HepG2 (cell line): Measurements from ENCODE around the gene NDUFAF3. TPM values are rescaled to one million over a fixed set of nuclear protein-coding genes. Genes with fewer than 3 reads are reported as not detected.

Experiments used
- MYC ChIP-seq: sonication (generic); formaldehyde crosslinking; IDR thresholded peaks from 2 replicates; pipeline ENCODE4 v1.9.0; 2021; ENCODE audit warnings: missing genetic modification reagents, borderline replicate concordance
- REXO4 ChIP-seq: sonication (generic); formaldehyde crosslinking; IDR thresholded peaks from 2 replicates; pipeline ENCODE4 v1.8.0; 2022; ENCODE audit warnings: missing genetic modification reagents, mild to moderate bottlenecking, borderline replicate concordance
- ZNF253 ChIP-seq: sonication (generic); formaldehyde crosslinking; IDR thresholded peaks from 2 replicates; pipeline ENCODE4 v1.8.0; 2022; ENCODE audit warnings: mild to moderate bottlenecking, missing genetic modification reagents, borderline replicate concordance
- polyA plus RNA-seq, 8 experiments: library from polyadenylated mRNA; depleted of rRNA in 3 of 8; stranded (reverse) in 7 of 8; unstranded in 1 of 8; fragments of >200 nt; fragmentation: Illumina TruSeq in 4 of 8; extraction: Trizol in 4 of 8; gene quantifications; 2 replicates each; pipeline versions ENCODE4 v1.2.1 to v1.2.3, GENCODE V29; 2011 to 2016; ENCODE audit warnings: low read depth in 4 of 8, missing spikeins in 1 of 8, mixed read lengths in 1 of 8; ENCODE audit not compliant: insufficient read depth in 1 of 8
- total RNA-seq, 5 experiments: library from RNA; depleted of rRNA; stranded (reverse); fragments of >200 nt; fragmentation: Illumina TruSeq; extraction: Trizol; gene quantifications; 2 replicates each; pipeline ENCODE4 v1.2.3, GENCODE V29; 2016; ENCODE audit warnings: low read depth in 1 of 5
- TF ChIP-seq, protein P1 (sequence below): sonication (generic); formaldehyde crosslinking; IDR thresholded peaks from 2 replicates; pipeline ENCODE4 v1.4.0; 2020; ENCODE audit warnings: missing genetic modification reagents
- TF ChIP-seq, protein P2 (sequence below): sonication (generic); formaldehyde crosslinking; IDR thresholded peaks from 2 replicates; pipeline ENCODE4 v1.9.0; 2021; ENCODE audit warnings: missing genetic modification reagents, mild to moderate bottlenecking, borderline replicate concordance
- TF ChIP-seq, protein P3 (sequence below): sonication (generic); formaldehyde crosslinking; IDR thresholded peaks from 2 replicates; pipeline ENCODE4 v1.9.0; 2021; ENCODE audit warnings: mild to moderate bottlenecking, missing genetic modification reagents

Gene NDUFAF3
- total and polyA plus RNA-seq, 2 of the 13 experiments (the other 11 are each of a cell fraction or from before 2014, with no cell fraction given), result 39.0 to 50.0 TPM

DNA sequence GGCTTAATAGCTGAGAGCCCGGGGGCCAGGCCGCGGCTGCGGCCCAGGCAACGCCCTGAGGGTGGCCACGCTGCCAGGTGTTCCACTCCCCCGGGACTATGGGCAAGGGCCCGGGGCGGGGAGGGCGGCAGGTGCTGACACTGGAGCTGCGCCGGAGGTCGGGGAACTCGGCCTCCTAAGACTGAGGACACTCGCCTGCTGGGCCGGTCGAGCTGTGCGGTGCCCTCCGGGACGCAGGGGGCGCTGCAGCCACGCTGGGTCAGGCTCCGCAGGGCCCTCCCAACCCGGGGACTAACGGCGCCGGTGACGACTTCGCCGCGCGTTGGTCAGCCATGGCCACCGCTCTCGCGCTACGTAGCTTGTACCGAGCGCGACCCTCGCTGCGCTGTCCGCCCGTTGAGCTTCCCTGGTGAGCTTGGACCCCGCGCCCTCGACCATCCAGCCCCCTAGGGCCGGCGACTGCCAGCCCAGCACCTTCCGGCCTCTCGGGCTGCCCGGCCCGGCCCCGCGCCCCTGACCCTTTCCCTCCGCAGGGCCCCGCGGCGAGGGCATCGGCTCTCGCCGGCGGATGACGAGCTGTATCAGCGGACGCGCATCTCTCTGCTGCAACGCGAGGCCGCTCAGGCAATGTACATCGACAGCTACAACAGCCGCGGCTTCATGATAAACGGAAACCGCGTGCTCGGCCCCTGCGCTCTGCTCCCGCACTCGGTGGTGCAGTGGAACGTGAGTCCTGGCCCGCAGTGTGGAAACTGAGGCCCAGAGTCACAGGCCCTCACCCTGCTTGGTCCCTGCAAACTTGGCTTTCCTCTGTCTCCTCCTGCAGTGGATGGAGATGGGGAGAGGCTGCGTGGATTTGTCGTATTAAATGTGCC lies at the start of gene NDUFAF3 (continued):
- TF ChIP-seq, protein P1, sequence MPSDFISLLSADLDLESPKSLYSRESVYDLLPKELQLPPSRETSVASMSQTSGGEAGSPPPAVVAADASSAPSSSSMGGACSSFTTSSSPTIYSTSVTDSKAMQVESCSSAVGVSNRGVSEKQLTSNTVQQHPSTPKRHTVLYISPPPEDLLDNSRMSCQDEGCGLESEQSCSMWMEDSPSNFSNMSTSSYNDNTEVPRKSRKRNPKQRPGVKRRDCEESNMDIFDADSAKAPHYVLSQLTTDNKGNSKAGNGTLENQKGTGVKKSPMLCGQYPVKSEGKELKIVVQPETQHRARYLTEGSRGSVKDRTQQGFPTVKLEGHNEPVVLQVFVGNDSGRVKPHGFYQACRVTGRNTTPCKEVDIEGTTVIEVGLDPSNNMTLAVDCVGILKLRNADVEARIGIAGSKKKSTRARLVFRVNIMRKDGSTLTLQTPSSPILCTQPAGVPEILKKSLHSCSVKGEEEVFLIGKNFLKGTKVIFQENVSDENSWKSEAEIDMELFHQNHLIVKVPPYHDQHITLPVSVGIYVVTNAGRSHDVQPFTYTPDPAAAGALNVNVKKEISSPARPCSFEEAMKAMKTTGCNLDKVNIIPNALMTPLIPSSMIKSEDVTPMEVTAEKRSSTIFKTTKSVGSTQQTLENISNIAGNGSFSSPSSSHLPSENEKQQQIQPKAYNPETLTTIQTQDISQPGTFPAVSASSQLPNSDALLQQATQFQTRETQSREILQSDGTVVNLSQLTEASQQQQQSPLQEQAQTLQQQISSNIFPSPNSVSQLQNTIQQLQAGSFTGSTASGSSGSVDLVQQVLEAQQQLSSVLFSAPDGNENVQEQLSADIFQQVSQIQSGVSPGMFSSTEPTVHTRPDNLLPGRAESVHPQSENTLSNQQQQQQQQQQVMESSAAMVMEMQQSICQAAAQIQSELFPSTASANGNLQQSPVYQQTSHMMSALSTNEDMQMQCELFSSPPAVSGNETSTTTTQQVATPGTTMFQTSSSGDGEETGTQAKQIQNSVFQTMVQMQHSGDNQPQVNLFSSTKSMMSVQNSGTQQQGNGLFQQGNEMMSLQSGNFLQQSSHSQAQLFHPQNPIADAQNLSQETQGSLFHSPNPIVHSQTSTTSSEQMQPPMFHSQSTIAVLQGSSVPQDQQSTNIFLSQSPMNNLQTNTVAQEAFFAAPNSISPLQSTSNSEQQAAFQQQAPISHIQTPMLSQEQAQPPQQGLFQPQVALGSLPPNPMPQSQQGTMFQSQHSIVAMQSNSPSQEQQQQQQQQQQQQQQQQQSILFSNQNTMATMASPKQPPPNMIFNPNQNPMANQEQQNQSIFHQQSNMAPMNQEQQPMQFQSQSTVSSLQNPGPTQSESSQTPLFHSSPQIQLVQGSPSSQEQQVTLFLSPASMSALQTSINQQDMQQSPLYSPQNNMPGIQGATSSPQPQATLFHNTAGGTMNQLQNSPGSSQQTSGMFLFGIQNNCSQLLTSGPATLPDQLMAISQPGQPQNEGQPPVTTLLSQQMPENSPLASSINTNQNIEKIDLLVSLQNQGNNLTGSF (CRISPR knock-in tag), result no peak
- TF ChIP-seq, protein P2, sequence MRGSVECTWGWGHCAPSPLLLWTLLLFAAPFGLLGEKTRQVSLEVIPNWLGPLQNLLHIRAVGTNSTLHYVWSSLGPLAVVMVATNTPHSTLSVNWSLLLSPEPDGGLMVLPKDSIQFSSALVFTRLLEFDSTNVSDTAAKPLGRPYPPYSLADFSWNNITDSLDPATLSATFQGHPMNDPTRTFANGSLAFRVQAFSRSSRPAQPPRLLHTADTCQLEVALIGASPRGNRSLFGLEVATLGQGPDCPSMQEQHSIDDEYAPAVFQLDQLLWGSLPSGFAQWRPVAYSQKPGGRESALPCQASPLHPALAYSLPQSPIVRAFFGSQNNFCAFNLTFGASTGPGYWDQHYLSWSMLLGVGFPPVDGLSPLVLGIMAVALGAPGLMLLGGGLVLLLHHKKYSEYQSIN (CRISPR knock-in tag), result no peak
- TF ChIP-seq MYC (CRISPR knock-in tag) (peak; percentile 81; the same call in 1 of the 2 replicates), REXO4 (CRISPR knock-in tag) (no peak), ZNF253 (CRISPR knock-in tag) (no peak)
- TF ChIP-seq, protein P3, sequence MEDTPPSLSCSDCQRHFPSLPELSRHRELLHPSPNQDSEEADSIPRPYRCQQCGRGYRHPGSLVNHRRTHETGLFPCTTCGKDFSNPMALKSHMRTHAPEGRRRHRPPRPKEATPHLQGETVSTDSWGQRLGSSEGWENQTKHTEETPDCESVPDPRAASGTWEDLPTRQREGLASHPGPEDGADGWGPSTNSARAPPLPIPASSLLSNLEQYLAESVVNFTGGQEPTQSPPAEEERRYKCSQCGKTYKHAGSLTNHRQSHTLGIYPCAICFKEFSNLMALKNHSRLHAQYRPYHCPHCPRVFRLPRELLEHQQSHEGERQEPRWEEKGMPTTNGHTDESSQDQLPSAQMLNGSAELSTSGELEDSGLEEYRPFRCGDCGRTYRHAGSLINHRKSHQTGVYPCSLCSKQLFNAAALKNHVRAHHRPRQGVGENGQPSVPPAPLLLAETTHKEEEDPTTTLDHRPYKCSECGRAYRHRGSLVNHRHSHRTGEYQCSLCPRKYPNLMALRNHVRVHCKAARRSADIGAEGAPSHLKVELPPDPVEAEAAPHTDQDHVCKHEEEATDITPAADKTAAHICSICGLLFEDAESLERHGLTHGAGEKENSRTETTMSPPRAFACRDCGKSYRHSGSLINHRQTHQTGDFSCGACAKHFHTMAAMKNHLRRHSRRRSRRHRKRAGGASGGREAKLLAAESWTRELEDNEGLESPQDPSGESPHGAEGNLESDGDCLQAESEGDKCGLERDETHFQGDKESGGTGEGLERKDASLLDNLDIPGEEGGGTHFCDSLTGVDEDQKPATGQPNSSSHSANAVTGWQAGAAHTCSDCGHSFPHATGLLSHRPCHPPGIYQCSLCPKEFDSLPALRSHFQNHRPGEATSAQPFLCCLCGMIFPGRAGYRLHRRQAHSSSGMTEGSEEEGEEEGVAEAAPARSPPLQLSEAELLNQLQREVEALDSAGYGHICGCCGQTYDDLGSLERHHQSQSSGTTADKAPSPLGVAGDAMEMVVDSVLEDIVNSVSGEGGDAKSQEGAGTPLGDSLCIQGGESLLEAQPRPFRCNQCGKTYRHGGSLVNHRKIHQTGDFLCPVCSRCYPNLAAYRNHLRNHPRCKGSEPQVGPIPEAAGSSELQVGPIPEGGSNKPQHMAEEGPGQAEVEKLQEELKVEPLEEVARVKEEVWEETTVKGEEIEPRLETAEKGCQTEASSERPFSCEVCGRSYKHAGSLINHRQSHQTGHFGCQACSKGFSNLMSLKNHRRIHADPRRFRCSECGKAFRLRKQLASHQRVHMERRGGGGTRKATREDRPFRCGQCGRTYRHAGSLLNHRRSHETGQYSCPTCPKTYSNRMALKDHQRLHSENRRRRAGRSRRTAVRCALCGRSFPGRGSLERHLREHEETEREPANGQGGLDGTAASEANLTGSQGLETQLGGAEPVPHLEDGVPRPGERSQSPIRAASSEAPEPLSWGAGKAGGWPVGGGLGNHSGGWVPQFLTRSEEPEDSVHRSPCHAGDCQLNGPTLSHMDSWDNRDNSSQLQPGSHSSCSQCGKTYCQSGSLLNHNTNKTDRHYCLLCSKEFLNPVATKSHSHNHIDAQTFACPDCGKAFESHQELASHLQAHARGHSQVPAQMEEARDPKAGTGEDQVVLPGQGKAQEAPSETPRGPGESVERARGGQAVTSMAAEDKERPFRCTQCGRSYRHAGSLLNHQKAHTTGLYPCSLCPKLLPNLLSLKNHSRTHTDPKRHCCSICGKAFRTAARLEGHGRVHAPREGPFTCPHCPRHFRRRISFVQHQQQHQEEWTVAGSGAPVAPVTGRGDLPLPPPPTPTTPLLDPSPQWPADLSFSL, result no peak
